Right lobe of liver (tissue), 4 donors: Measurements from ENCODE around the gene TRIM71.

Experiments used
- POLR2A ChIP-seq: fragments of 450-650 bp; IDR thresholded peaks from one replicate; pipeline ENCODE4 v1.6.1; 2017; ENCODE audit warnings: antibody characterized with exemption, mild to moderate bottlenecking
- TF ChIP-seq, protein P1 (sequence below), 4 donors: fragments of 200-600 bp in 3 of 4; fragments of 450-650 bp in 1 of 4; IDR thresholded peaks; one replicate each; pipeline versions ENCODE4 v1.5.1 to v1.8.0; 2016 to 2022; ENCODE audit warnings: antibody characterized with exemption in 4 of 4, mild to moderate bottlenecking in 2 of 4
- donor health status: DM: no; HTN: no; CAD: no.
- donor health status: DM: no; HTN: no; CAD: no.
- donor health status: DM: no; HTN: yes; CAD: no.

DNA sequence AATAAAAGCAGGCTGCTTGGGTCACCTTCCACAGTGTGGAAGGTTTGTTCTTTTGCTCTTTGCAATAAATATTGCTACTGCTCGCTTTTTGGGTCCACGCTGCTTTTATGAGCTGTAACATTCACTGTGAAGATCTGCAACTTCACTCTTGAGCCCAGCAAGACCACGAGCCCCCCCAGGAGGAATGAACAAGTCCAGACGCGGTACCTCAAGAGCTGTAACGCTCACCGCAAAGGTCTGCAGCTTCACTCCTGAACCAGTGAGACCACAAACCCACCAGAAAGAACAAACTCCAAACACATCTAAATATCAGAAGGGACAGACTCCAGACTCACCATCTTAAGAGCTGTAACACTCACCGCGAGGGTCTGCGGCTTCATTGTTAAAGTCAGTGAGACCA lies 86.2 kb downstream of the TRIM71 start:
- TF ChIP-seq, protein P1, sequence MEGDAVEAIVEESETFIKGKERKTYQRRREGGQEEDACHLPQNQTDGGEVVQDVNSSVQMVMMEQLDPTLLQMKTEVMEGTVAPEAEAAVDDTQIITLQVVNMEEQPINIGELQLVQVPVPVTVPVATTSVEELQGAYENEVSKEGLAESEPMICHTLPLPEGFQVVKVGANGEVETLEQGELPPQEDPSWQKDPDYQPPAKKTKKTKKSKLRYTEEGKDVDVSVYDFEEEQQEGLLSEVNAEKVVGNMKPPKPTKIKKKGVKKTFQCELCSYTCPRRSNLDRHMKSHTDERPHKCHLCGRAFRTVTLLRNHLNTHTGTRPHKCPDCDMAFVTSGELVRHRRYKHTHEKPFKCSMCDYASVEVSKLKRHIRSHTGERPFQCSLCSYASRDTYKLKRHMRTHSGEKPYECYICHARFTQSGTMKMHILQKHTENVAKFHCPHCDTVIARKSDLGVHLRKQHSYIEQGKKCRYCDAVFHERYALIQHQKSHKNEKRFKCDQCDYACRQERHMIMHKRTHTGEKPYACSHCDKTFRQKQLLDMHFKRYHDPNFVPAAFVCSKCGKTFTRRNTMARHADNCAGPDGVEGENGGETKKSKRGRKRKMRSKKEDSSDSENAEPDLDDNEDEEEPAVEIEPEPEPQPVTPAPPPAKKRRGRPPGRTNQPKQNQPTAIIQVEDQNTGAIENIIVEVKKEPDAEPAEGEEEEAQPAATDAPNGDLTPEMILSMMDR (IDR thresholded peaks at IDR 0.05): no peak
- no peak for TF ChIP-seq POLR2A
